HG03457 (cell line): ENCODE measurements around the gene CALCB.
"Not testable (repeated sequence)": the region's sequence is repeated elsewhere in the genome, so short reads cannot be mapped to it uniquely, and the experiment has no call there.

ENCODE experiments used
- ATAC-seq: cut with Tn5 transposase; IDR thresholded peaks from one replicate; pipeline ENCODE4 v1.9.1; 2021; ENCODE audit warnings: moderate number of reproducible peaks; ENCODE audit not compliant: unreplicated experiment

CALCB gene, protein sequence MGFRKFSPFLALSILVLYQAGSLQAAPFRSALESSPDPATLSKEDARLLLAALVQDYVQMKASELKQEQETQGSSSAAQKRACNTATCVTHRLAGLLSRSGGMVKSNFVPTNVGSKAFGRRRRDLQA

DNA sequence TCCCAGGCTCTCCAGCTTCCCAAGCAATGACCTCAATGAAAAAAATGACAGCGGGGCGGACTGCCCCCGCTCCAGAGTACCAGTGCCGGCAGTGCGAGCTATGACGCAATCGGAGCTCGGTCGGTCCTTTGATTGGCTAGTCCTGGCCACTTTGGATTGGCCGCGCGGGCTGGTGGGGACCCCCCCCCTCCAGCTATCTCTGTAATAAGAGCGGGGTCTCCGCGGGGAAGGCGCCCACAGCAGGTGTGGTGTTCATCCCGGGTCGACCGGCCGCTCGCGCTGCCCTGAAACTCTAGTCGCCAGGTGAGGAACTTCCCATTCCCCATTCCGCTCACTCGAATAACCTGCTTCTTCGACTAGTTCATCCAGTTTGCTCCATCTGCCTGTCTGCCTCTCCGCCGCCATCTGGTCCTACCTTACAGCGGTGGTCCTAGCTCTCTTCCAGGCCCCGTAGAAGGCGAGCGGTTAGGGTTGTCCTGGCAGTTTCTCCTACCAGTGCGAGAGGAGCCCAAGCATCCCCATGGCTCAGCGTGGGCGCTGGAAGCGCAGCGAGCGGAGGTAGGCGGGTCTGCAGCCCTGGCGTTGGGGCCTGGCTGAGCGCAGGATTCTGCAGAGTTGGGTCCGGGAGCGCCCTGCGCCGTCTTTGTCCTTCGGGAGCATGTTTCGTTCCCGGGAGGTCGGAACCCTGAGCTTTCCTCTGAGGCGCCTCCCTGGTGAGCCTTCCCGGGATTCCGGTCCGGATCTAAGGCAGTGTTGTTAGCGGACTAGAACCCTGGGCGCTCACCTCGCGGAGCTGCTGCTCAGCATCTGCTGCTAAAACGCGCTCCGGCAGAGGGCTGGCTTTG lies at the start of gene CALCB:
Gene CALCB, plus strand, starts transcription at position 233 of the 845 bp plus-strand sequence. CDS start 1,126 bp downstream, outside the sequence.
- ATAC-seq: no peak

DNA sequence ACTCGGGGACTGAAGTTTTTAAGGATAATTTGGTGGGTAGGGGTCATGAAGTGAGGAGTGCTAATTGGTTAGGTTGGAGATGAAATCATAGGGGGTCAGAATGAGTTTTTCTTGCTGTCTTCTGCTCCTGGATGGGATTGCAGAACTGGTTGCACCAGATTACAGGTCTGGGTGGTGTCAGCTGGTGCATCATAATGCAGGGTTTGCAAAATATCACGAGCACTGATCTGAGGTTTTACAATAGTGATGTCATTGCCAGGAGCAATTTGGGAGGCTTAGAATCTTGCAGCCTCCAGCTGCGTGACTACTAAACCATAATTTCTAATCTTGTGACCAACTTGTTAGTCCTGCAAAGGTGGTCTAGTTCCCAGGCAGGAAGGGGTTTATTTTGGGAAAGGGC lies 46.4 kb upstream of the CALCB start:
- ATAC-seq: no peak

DNA sequence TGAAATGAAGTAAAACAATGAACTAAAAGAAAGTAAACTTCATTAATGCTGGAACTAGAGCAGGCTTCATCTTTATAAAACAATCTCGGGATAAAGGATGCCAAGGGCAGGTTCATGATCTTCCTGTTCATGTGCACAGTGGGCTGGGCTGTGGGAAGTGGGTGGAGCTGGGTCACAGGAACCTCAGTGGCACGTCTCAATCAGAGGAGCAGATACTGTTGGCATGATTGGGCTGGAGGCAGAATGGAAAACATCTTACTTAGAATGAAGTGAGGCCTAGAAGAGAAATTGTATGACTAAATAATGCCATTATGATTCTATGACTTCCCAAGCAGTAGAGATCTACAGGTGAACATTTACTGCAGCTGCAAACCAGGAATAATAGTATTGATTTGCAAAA lies 45.4 kb upstream of the CALCB start:
- no peak for ATAC-seq

DNA sequence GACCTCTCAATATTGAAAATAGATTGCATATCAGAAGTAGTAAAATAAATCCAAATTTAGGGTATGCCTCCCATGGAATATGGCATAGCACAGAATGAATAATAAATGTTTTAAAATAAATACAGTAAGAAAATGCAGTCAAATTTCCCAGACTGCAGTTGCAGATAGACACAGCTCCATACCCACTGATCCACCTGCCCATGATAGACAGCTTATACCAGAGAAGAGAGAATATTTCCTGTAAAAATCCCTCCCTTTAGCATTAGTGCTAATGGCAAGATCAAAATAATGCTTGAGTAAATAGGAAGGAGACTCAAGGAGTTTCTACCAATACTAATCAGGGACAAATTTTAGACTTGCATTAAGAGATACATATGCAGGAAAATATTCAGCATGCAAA lies 45.0 kb upstream of the CALCB start:
- ATAC-seq: no peak

DNA sequence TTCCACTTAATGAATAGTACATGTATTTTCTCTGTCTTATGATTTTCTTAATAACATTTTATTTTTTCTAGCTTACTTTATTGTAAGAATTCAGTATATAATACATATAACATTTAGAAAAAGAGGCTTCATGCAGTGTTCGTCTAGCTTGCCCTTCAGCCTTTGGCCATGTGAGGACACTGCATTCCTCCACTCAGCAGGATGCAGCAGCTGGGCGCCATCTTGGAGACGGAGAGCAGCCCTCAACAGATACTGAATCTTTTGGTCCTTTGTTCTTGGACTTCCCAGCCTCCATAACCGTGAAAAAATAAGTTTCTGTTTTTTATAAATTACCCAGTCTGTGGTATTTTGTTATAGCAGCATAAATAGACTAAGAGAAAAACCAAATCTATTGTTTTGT lies 41.4 kb upstream of the CALCB start:
- ATAC-seq: not testable (repeated sequence)

DNA sequence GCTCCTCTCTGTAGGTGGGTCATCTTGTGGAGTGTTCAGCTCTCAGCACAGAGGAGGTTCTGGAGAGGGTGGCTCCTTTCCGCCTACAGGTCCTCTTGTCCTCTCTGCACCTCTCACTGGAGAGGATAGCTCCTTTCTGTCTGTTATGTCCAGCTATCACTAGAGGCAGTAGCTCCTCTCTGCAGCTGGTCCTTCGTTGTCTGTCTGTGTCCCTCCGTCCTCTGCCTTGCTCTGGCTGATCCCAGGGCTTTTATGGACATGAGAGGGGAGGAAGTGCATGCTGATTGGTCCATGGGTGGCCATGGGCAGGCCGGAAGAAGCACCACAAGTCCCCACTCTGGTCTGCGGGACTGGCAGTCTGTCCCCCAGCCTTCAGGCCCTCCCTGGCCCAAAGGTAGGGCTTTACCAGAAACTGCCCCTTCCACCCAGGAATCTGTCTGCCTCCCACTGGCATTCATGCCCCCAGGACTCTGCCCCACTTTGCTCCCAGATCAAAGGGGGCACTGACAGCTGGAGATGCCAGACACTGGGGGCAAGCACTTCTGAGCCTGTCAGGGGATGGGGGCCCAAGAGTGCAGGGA lies 38.6 kb upstream of the CALCB start:
- no peak for ATAC-seq

DNA sequence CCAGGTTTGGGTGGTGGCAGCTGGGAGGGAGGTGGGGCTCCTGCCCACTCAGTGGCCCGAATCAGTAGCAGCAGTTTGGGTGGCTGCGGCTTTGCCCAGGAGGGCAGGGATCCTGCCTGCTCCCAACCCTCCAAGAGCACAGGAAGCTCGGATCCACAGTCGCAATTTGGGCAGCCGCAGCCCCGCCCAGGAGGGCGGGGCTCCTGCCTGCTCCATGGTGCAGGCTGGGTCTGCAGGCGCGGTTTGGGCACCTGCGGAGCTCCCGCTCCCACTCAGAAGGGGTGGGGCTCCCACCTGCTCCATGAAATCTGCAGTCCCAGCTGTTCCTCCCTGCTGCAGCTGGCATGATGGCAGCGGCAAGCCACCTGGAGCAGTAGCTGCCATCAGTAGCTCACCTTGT lies 38.1 kb upstream of the CALCB start:
- no peak for ATAC-seq

DNA sequence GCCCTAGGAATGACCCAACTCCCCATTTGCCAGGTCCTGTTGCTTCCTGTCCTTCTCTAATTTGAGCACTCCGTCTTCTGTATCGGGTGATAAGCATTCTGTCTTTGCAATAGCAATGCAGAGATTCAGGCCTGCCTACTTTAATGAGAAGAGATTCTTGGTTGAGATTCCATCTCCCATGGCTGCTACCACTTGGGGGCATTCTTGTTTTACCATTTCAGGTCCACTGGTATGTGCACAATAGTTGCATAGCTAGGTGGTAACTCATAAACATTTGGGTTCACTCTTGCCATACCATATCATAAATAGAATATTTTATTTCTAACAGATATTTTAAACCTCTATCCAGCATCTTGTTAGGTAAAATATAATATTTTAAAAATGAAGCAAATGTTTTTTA lies 34.4 kb upstream of the CALCB start:
- no peak for ATAC-seq

DNA sequence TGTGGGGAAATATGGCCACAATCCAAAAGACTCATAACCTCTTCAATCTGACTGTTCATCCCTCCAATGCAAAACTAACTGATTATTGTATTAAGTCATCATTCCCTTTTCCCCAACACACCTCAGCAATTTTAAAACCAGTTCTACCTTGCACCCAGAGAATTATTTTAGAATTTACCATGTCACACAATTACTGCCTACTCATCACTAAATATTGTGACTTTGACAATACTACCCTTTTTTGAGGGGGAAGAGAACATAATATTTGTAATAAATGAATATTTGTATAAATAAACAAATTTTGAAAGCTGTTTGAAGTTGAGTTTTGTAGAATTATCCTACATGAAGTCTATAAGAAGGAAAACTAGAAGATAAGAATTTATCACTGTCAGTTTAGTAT lies 28.2 kb upstream of the CALCB start:
- no peak for ATAC-seq

DNA sequence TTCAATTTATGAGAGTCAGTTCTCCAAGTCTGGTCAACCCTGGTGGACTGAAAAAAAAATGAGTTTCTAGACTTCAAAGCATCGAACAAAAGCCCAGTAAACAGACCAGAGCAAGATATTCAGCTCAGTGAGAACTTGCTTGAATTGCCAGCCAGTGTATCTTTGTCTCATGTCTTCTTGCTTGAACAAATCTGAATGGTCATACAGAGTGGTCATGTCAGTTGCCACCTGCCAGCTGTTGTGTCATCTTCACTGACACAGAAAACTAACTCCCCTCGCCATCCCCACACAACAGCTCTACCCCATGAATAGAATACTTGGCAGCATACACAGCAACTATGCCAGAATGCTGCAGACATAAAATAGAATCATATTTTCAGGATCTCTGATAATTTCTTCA lies 27.5 kb upstream of the CALCB start:
- ATAC-seq: no peak

DNA sequence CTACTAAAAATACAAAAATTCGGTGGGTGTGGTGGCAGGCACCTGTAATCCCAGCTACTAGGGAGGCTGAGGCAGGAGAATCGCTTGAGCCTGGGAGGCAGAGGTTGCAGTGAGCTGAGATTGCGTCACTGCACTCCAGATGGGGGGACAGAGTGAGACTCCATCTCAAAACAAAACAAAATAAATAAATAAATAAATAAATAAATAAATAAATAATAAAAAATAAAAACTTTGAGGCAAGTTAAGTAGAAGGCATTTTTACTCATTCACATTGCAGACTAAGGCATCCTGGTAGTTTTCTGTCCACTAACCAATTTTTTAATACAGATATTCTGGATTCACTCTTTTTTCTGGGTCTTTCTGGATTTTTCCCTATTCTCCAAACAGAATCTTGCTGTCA lies 26.7 kb upstream of the CALCB start:
- ATAC-seq: not testable (repeated sequence)

DNA sequence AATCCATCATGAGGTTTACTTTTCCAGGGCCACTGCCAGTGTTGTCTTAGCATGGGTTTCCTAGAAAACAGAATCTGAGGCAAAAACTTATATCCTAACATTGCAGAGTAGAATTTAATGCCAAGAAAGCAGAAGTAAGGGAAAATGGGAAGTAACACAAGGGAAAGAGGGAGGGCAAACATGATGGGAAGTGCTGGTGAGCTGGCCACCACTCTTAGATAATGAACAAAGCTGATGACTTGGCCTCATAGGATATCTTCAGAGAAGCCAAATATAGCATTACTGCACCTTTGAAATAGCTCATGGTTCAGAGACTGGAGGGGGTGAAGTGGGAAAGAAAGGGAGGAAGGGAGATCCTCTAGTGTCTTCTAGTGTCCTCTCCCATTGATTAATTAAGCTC lies 24.8 kb upstream of the CALCB start:
- no peak for ATAC-seq

DNA sequence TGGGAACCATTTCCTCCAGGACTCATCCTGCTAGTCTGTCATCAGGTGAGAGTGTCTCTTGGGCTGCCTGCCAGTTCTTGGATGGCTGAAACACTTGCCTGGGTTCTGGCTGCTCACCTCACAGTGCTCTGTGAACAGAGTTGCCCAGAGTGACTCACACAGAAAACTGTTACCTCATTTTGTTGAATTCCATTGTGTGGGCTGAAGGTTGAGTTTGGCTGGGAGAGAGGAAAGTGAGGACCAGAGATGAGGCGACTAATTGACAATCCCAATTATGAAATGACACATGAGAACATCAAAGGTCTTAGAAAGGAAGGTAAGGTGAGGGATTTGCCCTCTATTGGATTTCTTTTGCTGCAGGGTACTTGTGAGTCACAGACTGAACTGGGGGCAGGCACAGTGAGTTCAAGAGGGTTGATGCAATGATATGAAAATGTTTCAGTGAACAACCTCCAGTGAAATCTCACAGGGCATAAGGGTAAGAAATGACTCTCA lies 20.2 kb upstream of the CALCB start:
- no peak for ATAC-seq

DNA sequence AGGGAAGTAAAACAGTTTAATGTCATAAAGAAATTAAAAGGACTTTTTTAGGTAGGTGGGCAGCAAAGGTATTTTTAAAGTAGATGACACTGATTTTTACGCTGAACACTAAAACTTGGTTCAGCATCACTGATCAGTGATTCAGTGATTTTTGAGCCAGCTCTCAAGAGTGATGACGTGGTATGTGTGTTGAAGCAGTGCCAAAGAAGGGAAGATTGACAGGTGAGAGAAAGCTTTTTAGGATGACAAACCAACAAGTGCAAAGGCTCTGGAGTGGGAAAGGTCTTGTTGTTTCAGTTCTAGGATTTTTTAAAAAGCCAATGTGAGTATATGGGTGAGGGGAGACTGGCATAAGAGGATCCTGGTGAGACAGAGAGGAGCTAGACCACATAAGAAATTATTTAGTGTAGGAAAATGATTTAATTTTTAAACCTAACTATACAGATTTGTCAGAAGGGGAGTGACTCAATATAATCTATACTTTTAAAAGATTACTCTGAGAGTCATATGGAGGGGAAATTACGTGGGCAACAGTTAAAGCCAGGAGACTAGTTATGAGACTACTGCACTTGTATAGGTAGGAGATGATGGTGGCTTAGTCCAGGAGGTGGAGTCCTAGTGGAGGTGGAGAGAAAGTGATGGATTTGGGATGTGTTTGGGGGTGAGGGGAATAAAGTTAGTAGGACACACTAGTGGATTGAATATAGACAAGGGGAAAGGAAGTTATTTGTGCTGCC lies 17.6 kb upstream of the CALCB start:
- no peak for ATAC-seq

DNA sequence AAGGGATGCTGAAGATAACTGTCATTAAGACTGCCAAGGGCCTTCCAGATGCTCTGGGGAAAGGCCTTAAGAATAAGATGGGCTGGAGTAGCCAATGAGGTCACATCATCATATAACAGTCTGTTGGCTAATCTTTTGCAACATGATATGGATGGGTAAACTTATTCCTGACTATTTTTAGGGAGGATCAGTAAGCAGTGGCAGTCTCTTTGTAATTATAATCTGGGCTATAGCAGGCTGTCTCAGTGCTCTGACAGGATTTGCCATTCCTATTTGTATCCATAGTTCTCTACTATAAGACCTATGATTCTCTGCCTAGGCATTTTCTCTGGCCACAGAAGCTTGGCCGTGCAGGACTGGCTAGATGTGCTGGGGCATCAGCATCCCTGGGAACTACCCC lies 16.1 kb upstream of the CALCB start:
- no peak for ATAC-seq

DNA sequence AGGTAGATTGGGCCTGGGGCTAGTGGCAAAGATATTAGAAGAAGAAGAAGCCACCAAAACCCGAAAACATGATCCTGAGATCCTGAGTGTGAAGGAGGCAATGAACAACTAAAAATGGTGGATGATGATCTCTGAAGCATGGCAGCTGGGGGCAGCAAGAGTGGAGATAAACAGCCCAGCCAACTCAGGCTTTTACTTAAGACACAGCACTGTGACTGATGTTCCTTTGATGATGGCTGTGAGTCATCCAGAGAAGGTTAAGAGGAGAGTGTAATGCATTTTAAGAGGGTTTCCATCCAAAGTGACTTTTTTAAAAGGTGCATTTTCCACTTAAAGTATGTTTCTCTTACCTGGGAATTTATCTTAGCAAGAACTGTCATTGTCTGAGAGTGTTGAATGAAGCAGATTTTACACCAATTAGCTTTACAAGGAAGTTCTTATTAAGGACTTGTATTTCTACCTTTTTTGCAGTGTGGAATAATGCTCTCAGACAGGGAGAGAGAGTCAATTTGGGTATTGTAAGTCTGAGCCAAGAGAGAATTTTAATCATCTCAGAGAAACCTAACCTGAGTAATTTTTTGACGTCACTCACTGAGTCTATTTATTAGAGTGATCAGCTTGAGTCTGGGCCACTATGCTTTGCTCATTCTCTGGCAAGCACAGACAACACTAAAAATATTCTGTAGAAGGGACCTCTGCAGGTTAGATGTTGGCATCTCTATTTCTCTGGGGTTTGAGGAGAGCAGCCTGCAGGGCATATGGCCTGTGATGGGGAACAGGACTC lies 14.1 kb upstream of the CALCB start:
- ATAC-seq: no peak

DNA sequence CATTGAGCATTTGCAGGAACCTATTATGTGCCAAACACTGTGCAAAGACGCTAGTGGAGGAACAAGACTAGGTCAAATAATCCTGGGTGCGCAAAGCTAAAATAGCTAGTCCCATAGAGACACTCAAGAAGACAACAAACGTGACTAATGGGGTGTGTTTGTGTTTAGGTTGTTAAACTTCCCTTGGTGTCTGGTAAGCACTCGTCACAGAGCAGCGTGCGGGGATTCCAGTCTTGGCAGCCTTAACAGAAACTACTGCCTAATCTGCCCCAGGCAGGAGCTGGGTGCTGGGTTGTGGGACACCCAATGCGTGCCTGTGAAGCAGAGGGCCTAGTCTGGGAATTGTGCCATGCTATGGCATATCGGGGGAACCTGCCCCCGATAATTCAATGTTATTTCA lies 10.8 kb upstream of the CALCB start:
- ATAC-seq: no peak

DNA sequence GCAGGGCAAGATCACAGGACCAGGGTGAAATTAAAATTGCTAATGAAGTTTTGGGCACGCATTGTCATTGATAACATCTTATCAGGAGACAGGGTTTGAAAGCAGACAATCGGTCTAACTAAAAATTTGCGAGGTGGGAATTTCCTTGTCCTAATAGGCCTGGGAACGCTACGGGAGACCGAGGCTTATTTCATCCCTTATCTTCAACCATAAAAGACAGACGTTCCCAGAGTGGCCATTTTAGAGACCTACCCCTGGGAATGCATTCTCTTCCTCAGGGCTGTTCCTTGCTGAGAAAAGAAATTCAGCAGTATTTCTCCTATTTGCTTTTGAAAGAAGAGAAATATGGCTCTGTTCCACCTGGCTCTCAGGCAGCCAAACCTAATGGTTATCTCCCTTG lies 3.6 kb upstream of the CALCB start:
- not testable (repeated sequence) for ATAC-seq

DNA sequence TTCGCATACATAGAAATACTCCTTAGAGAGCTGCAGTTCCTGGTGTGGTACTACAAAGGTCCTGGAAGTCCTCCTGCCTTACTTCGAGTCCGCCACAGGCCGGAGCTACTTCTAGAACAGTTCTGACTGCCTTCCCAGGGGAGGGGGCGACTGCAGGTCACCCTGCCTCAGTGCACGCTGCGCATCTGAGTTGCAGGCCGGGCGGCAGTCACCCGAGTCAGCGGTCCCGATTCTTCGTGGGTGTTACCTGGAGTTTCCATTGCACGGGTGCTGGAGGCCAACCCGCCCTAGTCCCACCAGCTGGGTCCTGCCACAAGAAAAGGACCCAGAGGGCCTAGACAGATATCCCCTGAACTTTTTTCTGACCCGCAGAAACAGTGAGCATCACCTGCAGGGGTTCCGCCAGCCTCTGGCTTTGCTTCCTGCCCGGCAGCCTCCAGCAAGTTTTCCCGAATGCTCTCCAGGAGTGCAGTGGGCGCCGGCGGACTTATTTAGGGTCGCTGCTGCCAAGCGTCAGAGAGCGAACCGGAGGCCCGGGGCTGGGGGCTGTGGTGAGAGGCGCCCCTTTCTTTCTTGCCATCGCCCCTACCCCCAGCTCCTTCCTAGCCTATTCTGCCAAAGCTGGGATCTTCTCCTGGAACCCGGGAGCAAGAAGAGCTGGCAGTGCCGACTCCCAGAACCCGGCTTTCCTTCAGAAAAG lies 1.7 kb upstream of the CALCB start:
- ATAC-seq: no peak

DNA sequence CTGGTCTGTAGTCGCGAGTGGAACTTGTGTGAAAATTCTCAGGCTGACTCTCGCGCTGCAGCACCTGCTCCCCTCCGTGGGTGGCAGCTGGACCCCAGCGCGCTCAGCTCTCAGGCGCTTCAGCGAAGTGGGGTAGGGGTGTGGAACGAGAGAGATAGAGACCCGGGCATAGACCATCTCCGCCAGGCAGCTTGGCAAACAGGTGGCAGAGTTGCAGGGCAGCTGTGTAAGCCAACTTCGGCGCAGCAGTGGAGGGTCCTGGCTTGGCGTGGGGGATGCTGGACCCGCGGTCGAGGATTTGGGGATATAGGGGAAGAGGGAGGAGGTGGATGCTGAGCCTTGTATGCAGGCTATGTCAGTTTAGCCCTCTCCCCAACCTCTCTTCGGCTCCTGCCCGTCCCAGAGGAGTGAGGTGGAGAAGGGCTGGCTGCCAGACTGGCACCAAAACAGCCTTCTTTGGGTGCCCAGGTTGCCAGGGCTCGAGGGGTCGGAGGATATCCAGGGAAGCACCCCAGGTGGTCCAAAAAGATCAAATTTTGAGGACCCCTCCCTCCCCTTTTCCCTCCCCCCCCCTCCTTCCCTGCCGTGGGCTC lies 746 bp upstream of the CALCB start:
- ATAC-seq: no peak
